ENCODE data around the gene INTS6. TPM values are rescaled to one million over a fixed set of nuclear protein-coding genes. Genes with fewer than 3 reads are reported as not detected.
A peak's percentile ranks its signal among the peaks of the same experiment; 100 is the strongest.

The INTS6 gene
- total RNA-seq, 1 donor: 40.5 TPM

- H3K36me3 ChIP-seq (ENCODE audit: insufficient read depth, low read length): peaks cover 41% of the 10 kb centered on the region
Measured at GRCh38 chr13:51453207-51453958, 547 bp upstream of the INTS6 start.

GRCh38 chr13:51451467-51452360 lies 1.1 kb downstream of the INTS6 start:
- H3K36me3 ChIP-seq (ENCODE audit: insufficient read depth, low read length): peaks cover 43% of the 10 kb centered on the region
- no peaks in the 10 kb centered on the region for H4K20me1 ChIP-seq (ENCODE audit: insufficient read depth, low read length)
- peak; percentile 90 for DNase-seq (ENCODE audit: insufficient read length, low spot score, missing footprints)
- H3K4me3 ChIP-seq (ENCODE audit: insufficient read depth, low read length): peak overlapping the region; percentile 86
- H3K9me3 ChIP-seq (ENCODE audit: low read depth, low read length): no peaks in the 10 kb centered on the region
- H3K79me2 ChIP-seq (ENCODE audit: insufficient read depth, low read length): peaks cover 36% of the 10 kb centered on the region
- H3K27me3 ChIP-seq (ENCODE audit: insufficient read depth, low read length): no peaks in the 10 kb centered on the region
- H2AFZ ChIP-seq (ENCODE audit: low read length): peak overlapping the region; percentile 36
- no peak for TF ChIP-seq CTCF (IDR thresholded peaks at IDR 0.05; ENCODE audit: extremely low read depth, low read depth, low read length)
- H3K4me2 ChIP-seq (ENCODE audit: insufficient read depth, low read length): peak overlapping the region; percentile 96
- H3K4me1 ChIP-seq (ENCODE audit: insufficient read depth, low read length): peaks cover 18% of the 10 kb centered on the region
- peak overlapping the region; percentile 88 for H3K27ac ChIP-seq (ENCODE audit: low read depth, low read length)

More at GRCh38 chr13:51453207-51453958, 547 bp upstream of the INTS6 start:
- H3K9me3 ChIP-seq (ENCODE audit: low read depth, low read length): no peaks in the 10 kb centered on the region
- peaks cover 36% of the 10 kb centered on the region for H3K79me2 ChIP-seq (ENCODE audit: insufficient read depth, low read length)
- peak overlapping the region; percentile 87 for H3K4me3 ChIP-seq (ENCODE audit: insufficient read depth, low read length)
- TF ChIP-seq CTCF (IDR thresholded peaks at IDR 0.05; ENCODE audit: extremely low read depth, low read depth, low read length): no peak
- peak; percentile 94 for DNase-seq (ENCODE audit: insufficient read length, low spot score, missing footprints)
- H3K4me2 ChIP-seq (ENCODE audit: insufficient read depth, low read length): peak overlapping the region; percentile 100
- H3K4me1 ChIP-seq (ENCODE audit: insufficient read depth, low read length): peaks cover 18% of the 10 kb centered on the region
- H4K20me1 ChIP-seq (ENCODE audit: insufficient read depth, low read length): no peaks in the 10 kb centered on the region
- peak overlapping the region; percentile 85 for H3K27ac ChIP-seq (ENCODE audit: low read depth, low read length)
- H3K27me3 ChIP-seq (ENCODE audit: insufficient read depth, low read length): no peaks in the 10 kb centered on the region
- H2AFZ ChIP-seq (ENCODE audit: low read length): peak overlapping the region; percentile 90

- peak overlapping the region; percentile 96 for H3K4me2 ChIP-seq (ENCODE audit: insufficient read depth, low read length)
- H3K36me3 ChIP-seq (ENCODE audit: insufficient read depth, low read length): peaks cover 41% of the 10 kb centered on the region
- no peak for TF ChIP-seq CTCF (IDR thresholded peaks at IDR 0.05; ENCODE audit: extremely low read depth, low read depth, low read length)
- H2AFZ ChIP-seq (ENCODE audit: low read length): peak overlapping the region; percentile 36
- no peaks in the 10 kb centered on the region for H3K9me3 ChIP-seq (ENCODE audit: low read depth, low read length)
- no peak for DNase-seq (ENCODE audit: insufficient read length, low spot score, missing footprints)
- H3K79me2 ChIP-seq (ENCODE audit: insufficient read depth, low read length): peaks cover 36% of the 10 kb centered on the region
- no peaks in the 10 kb centered on the region for H3K27me3 ChIP-seq (ENCODE audit: insufficient read depth, low read length)
- H4K20me1 ChIP-seq (ENCODE audit: insufficient read depth, low read length): no peaks in the 10 kb centered on the region
- H3K4me1 ChIP-seq (ENCODE audit: insufficient read depth, low read length): peaks cover 18% of the 10 kb centered on the region
- H3K4me3 ChIP-seq (ENCODE audit: insufficient read depth, low read length): peak overlapping the region; percentile 86
- peak overlapping the region; percentile 69 for H3K27ac ChIP-seq (ENCODE audit: low read depth, low read length)
Measured at GRCh38 chr13:51451134-51451466, 1.7 kb downstream of the INTS6 start.

- DNase-seq (ENCODE audit: insufficient read length, low spot score, missing footprints): no peak
- Histone ChIP-seq H3K27ac (ENCODE audit: low read depth, low read length) (no peak overlapping the region), H3K4me2 (ENCODE audit: insufficient read depth, low read length) (no peak overlapping the region), H4K20me1 (ENCODE audit: insufficient read depth, low read length) (no peaks in the 10 kb centered on the region), H3K36me3 (ENCODE audit: insufficient read depth, low read length) (peaks cover 30% of the 10 kb centered on the region), H2AFZ (ENCODE audit: low read length) (no peak overlapping the region), H3K27me3 (ENCODE audit: insufficient read depth, low read length) (no peaks in the 10 kb centered on the region), H3K9me3 (ENCODE audit: low read depth, low read length) (no peaks in the 10 kb centered on the region), H3K4me1 (ENCODE audit: insufficient read depth, low read length) (peaks cover 15% of the 10 kb centered on the region), H3K79me2 (ENCODE audit: insufficient read depth, low read length) (peaks cover 33% of the 10 kb centered on the region), H3K4me3 (ENCODE audit: insufficient read depth, low read length) (no peak overlapping the region)
- no peak for TF ChIP-seq CTCF (IDR thresholded peaks at IDR 0.05; ENCODE audit: extremely low read depth, low read depth, low read length)
Measured at GRCh38 chr13:51449018-51449417, 3.8 kb downstream of the INTS6 start.
